ENCODE measurements around the gene CFAP68.
"Not testable (repeated sequence)": the region's sequence is repeated elsewhere in the genome, so short reads cannot be mapped to it uniquely, and the experiment has no call there.

CFAP68 gene

GRCh38 chr11:111870522-111870885 is 8.8 kb upstream of the CFAP68 start:
- DNase-seq = no peak

DNA sequence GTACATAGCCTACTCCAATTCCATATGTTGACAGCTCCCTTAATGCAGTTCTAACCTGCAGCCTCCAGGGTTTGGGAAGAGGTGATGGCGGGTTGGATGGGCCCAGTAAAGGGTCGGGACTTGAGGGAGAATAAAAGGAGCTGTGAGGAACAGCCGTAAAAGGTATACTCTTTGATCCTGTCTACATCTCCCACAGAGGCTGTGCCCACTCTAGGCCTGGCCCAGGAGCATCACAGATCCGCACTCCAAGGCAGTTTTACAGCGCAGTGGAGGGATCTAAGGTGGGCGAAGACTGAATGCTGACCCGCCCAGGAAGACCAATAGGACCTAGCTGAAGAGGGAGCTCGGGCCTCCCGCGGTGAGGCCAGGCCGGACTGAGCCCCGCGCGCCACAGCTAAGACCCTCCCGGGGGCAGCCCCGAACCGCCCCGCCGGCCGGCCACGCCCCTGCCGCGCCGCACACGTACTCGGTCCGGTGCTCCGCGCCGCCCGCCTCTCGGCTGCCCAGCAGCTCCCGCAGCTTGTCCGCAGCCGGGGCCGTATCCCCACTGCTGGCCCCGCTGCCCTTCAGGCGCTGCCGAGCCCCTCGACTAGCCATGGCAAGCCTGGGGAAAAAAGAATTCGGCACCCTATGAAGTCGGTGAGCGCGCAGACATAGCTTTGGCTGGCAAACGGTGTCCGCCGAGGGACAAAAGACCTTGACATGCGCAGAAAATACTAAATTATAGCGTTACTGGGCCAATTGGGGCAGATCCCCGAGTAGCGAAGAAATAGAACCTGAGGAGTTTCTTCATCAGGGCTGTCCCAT is 8.3 kb upstream of the CFAP68 start, which contains the start of gene ALG9:
TSS of gene ALG9 (minus strand) at position 696 of the 807 bp plus-strand sequence. CDS start at position 597, 99 bp downstream.
- peak in 57 of 58 donors; percentile 22 to 89 (median 70) for DNase-seq

- DNase-seq = no peak
These were observed 7.6 kb upstream of the CFAP68 start for GRCh38 chr11:111871693-111872161.

GRCh38 chr11:111878385-111878848 is 924 bp upstream of the CFAP68 start:
- no peak for DNase-seq

DNA sequence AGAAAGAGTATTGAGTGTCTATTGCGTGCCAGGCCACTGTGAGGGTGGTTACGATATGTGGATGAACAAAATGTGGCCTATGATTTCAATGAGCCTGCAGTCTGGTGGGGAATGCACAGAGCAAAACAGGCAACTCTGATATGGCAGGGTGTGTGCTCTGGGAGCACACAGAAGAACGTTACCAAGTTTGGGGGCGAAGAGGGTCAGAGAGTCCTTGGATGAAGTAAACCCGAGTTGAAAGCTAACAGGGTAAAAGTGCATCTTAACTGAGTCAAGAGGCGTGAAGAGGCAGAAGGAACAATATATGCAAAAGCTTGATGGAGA is 258 bp downstream of the CFAP68 start:
- peak in 1 of 58 donors; percentile 38 for DNase-seq

DNA sequence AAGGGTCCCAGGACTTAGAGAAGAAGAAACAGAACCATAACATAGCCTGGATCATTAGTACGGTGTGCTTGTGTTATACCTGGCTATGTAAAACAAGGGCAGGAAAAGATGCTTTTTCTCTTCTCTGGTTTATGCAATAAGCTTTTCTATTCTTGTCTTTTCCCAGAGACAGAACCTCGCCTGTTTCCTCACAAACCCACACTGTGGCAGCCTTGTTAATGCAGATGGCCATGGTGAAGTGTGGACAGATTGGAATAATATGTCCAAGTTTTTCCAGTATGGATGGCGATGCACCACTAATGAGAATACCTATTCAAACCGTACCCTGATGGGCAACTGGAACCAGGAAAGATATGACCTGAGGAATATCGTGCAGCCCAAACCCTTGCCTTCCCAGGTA is 2.9 kb downstream of the CFAP68 start:
- DNase-seq = peak in 11 of 58 donors; percentile 1 to 31 (median 2)

GRCh38 chr11:111885053-111885452 is 5.7 kb downstream of the CFAP68 start:
- not testable (repeated sequence) for DNase-seq

GRCh38 chr11:111886032-111886431 is 6.7 kb downstream of the CFAP68 start:
- no peak for DNase-seq

- no peak for DNase-seq
These were observed 7.5 kb downstream of the CFAP68 start for GRCh38 chr11:111886844-111887243.

DNA sequence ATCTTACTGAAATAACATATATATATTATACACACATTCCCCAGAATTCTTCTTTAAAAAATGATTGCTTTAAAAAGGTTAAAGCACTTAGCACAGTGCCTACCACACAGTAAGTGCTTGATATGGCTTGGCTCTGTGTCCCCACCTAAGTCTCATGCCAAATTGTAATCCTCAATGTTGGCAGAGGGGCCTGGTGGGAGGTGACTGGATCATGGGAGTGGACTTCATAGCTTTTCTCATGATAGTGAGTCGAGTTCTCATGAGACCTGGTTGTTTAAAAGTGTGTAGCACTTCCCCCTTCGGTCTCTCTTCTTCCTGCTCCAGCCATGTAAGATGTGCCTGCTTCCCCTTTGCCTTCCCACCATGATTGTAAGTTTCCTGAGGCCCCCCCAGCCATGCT is 26.1 kb downstream of the CFAP68 start:
- no peak for DNase-seq

- DNase-seq = no peak
These were observed 27.3 kb downstream of the CFAP68 start for GRCh38 chr11:111906680-111907079.

DNA sequence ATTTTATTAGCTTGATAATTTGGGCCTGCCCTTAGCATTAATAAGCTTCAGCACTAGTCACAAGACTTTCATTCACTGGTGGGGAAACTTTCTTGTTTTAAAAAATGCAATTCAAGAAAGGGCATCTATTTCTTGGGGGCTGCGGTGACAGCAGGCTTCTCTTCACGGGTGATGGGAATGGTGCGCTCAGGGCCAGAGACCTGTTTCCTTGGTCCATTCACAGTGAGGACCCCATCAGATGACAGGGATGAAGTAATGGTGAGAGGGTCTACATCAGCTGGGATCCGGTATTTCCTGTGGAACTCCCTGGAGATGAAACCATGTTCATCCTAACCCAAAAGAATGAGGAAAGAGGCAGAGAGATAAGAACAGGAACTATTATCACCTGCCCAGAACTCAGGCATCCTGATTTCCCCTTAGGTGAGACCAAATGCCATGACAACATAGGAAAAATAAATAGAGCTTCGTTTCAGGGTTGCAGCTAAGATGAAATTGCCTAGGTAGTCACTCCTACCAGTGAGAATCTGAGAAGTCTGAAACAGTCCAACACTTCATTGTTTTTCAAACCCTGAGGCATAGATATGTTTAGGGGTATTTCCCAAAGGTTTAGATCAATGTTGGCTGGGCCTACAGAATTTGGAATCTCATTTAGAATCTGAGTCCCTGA is 29.4 kb downstream of the CFAP68 start:
- peak in 2 of 58 donors; percentile 34 for DNase-seq

DNA sequence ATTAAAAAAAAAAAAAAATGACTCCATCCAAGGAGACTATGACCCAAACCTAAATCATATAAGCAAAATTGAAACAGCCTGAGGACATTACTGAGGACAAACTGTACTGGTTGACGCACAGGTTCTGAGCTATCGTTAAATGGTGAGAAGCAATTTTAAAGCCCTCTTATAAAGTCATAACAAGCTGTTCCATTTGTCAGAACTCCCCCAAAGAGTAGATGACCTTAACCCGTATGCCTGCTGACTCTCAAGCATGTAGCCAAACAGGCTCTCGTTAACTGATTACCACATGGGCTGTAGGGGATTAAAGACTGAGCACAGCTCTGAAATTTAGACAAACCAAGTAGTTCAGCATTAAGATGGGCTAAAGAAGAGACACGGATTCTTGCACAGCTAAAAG is 30.0 kb downstream of the CFAP68 start:
- DNase-seq = no peak

- peak in 53 of 58 donors; percentile 22 to 93 (median 69) for DNase-seq
These were observed 31.6 kb downstream of the CFAP68 start for GRCh38 chr11:111910676-111911562.

DNA sequence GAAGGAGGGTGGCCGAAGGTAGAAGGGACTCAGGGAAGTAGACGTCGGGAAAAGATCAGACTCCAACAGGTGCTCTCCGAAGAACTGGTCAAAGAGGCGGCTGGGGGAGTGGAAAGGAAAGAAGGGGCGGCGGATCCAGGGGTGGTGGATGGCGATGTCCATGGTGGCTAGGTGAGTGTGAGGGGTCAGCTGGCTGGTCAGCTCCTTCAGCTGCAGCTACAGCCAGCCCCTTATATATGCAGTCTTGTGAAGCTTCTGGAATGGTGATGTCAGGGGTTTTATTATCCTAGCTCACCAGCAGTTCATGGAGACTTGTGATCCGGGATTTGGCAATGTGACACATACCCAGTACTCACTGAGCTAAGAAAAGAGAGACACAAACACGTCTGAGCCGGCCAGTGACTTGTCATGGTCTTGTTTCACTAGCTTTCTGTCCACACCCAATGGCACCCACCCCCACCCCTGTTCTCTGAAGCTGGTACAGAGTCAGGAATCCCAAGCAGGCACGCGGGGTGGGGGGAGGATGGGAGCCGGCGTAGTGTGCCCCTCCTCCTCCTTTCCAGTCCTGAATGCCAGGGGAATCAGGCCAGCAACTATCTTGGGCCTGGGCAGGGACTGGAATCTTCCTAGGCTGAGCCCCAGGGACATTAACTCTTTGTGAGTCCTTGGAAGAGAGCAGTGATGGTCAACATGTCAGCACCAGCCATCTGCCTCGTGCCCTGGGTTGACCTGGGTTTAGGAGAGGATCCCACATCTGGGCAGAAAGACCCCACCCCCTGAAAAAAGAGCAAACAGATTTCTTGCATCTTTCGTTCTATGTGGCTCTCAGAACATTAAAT is 32.4 kb downstream of the CFAP68 start, which contains the start of gene CRYAB:
TSS of gene CRYAB (minus strand) at position 208 of the 839 bp plus-strand sequence. CDS start at position 162, 46 bp downstream.
- DNase-seq = peak; percentile 31 to 99 (median 88)

- peak in 11 of 58 donors; percentile 30 to 68 (median 56) for DNase-seq
These were observed 33.2 kb downstream of the CFAP68 start, which contains the start of gene HSPB2 for GRCh38 chr11:111912535-111912934. HSPB2 (plus strand) TSS chr11:111912734; CDS start chr11:111912830, 96 bp downstream.

DNA sequence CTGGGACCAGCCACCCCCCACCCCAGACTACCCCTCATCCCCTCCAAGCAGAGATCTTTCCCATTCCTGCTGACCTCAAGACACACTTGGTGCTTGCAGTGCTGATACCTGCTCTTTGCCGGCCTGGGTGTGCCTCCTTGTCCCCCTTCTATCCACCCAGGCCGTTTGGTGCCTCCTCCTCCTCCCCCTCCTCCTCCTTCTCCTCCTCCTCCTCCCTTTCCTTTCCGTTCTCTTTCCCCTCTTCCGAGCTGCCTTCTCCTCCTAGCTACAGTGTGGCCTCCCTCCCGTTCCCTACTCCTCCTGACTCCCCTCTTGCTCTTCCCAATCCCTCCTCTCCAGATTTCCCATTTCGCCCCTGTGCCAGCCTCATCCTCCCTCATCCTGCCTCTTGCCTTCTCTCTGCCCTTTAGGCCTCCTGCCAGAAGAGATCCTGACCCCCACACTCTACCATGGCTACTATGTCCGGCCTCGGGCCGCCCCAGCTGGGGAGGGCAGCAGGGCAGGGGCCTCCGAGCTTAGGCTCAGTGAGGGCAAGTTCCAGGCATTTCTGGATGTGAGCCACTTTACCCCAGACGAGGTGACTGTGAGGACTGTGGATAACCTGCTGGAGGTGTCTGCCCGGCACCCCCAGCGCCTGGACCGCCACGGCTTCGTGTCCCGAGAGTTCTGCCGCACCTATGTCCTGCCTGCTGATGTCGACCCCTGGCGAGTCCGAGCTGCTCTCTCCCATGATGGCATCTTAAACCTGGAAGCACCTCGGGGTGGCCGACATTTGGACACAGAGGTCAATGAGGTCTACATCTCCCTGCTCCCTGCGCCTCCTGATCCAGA is 33.9 kb downstream of the CFAP68 start:
- DNase-seq = peak in 11 of 58 donors; percentile 10 to 68 (median 48)

- DNase-seq = peak in 45 of 58 donors; percentile 17 to 89 (median 62)
These were observed 34.7 kb downstream of the CFAP68 start for GRCh38 chr11:111913997-111914396.

GRCh38 chr11:111916768-111917167 is 37.4 kb downstream of the CFAP68 start:
- DNase-seq = no peak
